ENCODE results near the gene PGGT1B. TPM values are rescaled to one million over a fixed set of nuclear protein-coding genes. Genes with fewer than 3 reads are reported as not detected.

PGGT1B gene
- total and polyA plus RNA-seq, 2 of the 8 experiments (the other 6 are each of a cell fraction or from before 2014, with no cell fraction given) = 1.9 to 43.1 TPM

DNA sequence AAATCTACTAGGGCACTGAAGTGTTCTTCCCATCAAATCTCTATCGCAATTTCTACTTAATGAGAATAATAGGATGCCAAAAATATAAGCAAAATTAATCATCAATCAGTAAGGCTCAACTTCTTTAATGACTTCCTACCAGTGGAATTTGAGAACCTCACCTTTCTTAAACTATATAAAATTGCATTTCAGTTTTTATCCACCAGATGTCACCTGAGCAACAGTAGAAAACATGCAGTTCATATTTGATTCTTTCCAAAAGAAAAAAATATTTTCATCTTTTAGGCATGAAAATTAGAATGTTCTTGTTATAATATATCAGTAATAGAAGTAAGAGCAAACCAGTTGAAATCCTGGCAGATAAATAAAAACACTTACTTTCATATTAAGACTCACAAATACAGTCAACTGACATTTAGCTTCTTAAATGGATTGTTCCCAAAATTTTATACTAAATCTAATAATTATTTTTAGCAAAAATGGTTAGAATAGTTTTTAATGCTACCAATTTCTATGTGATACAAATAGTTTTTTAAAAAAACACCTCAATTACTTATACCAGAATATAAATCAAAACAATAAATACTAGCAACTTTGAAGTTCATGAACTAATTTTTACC is 47.2 kb upstream of the PGGT1B start:
- no peak overlapping the region for H3K27ac ChIP-seq (ENCODE audit: low read depth, low read length)
- no peak overlapping the region for H2BK120ac ChIP-seq (replicated peaks; ENCODE audit: low read depth, low read length)
- no peak overlapping the region for H3K4me2 ChIP-seq (ENCODE audit: insufficient read depth in 1 of 2, low read depth in 2 of 2, low read length in 2 of 2)
- no peak overlapping the region for H2AFZ ChIP-seq (ENCODE audit: low read length)
- H3K9me3 ChIP-seq (ENCODE audit: insufficient read depth in 2 of 2, low read depth in 1 of 2, low read length in 1 of 2) = no peaks in the 10 kb centered on the region
- H3K27me3 ChIP-seq (replicated peaks in 1 of 4; ENCODE audit: control insufficient read depth in 3 of 4, extremely low read depth in 1 of 4, insufficient read depth in 3 of 4, low read length in 3 of 4) = no peaks in the 10 kb centered on the region
- no peak for DNase-seq (ENCODE audit: low read depth in 1 of 2, low spot score in 2 of 2)
- H3K56ac ChIP-seq (replicated peaks; ENCODE audit: insufficient read length, low read depth, low read length) = no peak overlapping the region
- H4K91ac ChIP-seq (replicated peaks; ENCODE audit: insufficient read length, low read length) = no peak overlapping the region
- no peaks in the 10 kb centered on the region for H3K79me1 ChIP-seq (ENCODE audit: low read depth, low read length)
- 10% methylated on average over 1 of the region's 1 CpG; no CpG with 5 or more reads in 1 of the 2 experiments for WGBS, 2 experiments (ENCODE audit: extremely low coverage in 1 of 2, insufficient coverage in 1 of 2, insufficient read length in 1 of 2, insufficient replicate concordance in 2 of 2, low coverage in 1 of 2, low lambda C conversion rate in 2 of 2, missing lambda C conversion rate in 1 of 2)
- no peak overlapping the region for H2BK5ac ChIP-seq (ENCODE audit: low read depth, low read length)
- no peak overlapping the region for H3K23ac ChIP-seq (ENCODE audit: insufficient read length)
- no peak overlapping the region for H3K4me3 ChIP-seq (ENCODE audit: extremely low read depth in 1 of 4, insufficient read depth in 2 of 4, low read depth in 3 of 4, low read length in 4 of 4)
- no peaks in the 10 kb centered on the region for H4K20me1 ChIP-seq (replicated peaks in 1 of 2; ENCODE audit: control insufficient read depth in 1 of 2, insufficient read depth in 2 of 2, low read length in 2 of 2)
- H3K14ac ChIP-seq (ENCODE audit: insufficient read length) = no peak overlapping the region
- ChIA-PET CTCF (ENCODE audit: partially characterized antibody) (interaction anchor here (0.7 to 8.9 kb wide), 52 partner anchors 10 to 759 kb away, joined by 3 to 138 read pairs (median 4); partner anchors contain the start of genes CCDC112 and TMED7), POLR2A (ENCODE audit: partially characterized antibody) (interaction anchor here (1.0 kb wide), 1 partner anchor 238 kb away, joined by 3 read pairs; no protein-coding TSS in a partner anchor)
- H3K4me1 ChIP-seq (replicated peaks in 1 of 4; ENCODE audit: control insufficient read depth in 3 of 4, insufficient read depth in 4 of 4, low read length in 3 of 4) = peaks cover 0 to 5% (median 0%) of the 10 kb centered on the region in 4 experiments; a peak in 2 of 7 replicates
- H3K4ac ChIP-seq (replicated peaks; ENCODE audit: insufficient read length, low read depth, low read length) = no peak overlapping the region
- H2BK12ac ChIP-seq (ENCODE audit: low read depth, low read length) = no peak overlapping the region
- no peaks in the 10 kb centered on the region; the same call in 1 of the 2 replicates for H3K23me2 ChIP-seq (ENCODE audit: low read depth, low read length)
- no peak for FAIRE-seq
- no peak overlapping the region for H3K9ac ChIP-seq (replicated peaks in 1 of 4; ENCODE audit: extremely low read depth in 1 of 4, low read depth in 3 of 4, low read length in 3 of 4)
- no peaks in the 10 kb centered on the region for H3K79me2 ChIP-seq (ENCODE audit: control insufficient read depth in 1 of 2, insufficient read depth in 2 of 2, low read length in 2 of 2)
- H2BK20ac ChIP-seq (ENCODE audit: low read length) = no peak overlapping the region
- no peaks in the 10 kb centered on the region for H3K36me3 ChIP-seq (ENCODE audit: control insufficient read depth in 2 of 4, insufficient read depth in 4 of 4, low read length in 3 of 4)
- no peak overlapping the region for H2BK15ac ChIP-seq (ENCODE audit: low read length)
- TF ChIP-seq RAD21 (IDR thresholded peaks at IDR 0.05 in 1 of 2, conservative IDR thresholded peaks at IDR 0.05 in 1 of 2; ENCODE audit: low read depth in 2 of 2, low read length in 2 of 2) = peak in 1 of 2 experiments; percentile 63
- no peak for TF ChIP-seq FOSL1 (IDR thresholded peaks at IDR 0.05; ENCODE audit: insufficient read depth, low read depth, low read length)
- TF ChIP-seq, protein P1, sequence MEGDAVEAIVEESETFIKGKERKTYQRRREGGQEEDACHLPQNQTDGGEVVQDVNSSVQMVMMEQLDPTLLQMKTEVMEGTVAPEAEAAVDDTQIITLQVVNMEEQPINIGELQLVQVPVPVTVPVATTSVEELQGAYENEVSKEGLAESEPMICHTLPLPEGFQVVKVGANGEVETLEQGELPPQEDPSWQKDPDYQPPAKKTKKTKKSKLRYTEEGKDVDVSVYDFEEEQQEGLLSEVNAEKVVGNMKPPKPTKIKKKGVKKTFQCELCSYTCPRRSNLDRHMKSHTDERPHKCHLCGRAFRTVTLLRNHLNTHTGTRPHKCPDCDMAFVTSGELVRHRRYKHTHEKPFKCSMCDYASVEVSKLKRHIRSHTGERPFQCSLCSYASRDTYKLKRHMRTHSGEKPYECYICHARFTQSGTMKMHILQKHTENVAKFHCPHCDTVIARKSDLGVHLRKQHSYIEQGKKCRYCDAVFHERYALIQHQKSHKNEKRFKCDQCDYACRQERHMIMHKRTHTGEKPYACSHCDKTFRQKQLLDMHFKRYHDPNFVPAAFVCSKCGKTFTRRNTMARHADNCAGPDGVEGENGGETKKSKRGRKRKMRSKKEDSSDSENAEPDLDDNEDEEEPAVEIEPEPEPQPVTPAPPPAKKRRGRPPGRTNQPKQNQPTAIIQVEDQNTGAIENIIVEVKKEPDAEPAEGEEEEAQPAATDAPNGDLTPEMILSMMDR (IDR thresholded peaks at IDR 0.05; ENCODE audit: control extremely low read depth in 1 of 3, insufficient read depth in 1 of 3, low read depth in 1 of 3, low read length in 3 of 3) = peak in 2 of 3 experiments; percentile 24 to 42; a peak in 2 of 4 replicates
- no peak for TF ChIP-seq TEAD4 (IDR thresholded peaks at IDR 0.05; ENCODE audit: low read depth, low read length)
- no peak for TF ChIP-seq GABPA (IDR thresholded peaks at IDR 0.05; ENCODE audit: borderline replicate concordance, insufficient read depth, low read length)
- TF ChIP-seq TCF12 (IDR thresholded peaks at IDR 0.05; ENCODE audit: low read depth, low read length) = no peak
- TF ChIP-seq, protein P2, sequence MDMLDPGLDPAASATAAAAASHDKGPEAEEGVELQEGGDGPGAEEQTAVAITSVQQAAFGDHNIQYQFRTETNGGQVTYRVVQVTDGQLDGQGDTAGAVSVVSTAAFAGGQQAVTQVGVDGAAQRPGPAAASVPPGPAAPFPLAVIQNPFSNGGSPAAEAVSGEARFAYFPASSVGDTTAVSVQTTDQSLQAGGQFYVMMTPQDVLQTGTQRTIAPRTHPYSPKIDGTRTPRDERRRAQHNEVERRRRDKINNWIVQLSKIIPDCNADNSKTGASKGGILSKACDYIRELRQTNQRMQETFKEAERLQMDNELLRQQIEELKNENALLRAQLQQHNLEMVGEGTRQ (IDR thresholded peaks at IDR 0.05; ENCODE audit: low read length) = no peak
- no peak overlapping the region for H2AK5ac ChIP-seq (ENCODE audit: low read depth, low read length)
- H3K18ac ChIP-seq (ENCODE audit: extremely low read depth, low read length) = no peak overlapping the region
- no peak overlapping the region for H4K8ac ChIP-seq (ENCODE audit: extremely low read depth, insufficient read depth, low read length)
- H4K5ac ChIP-seq (ENCODE audit: insufficient read length, low read depth, low read length) = no peak overlapping the region

All from H1 (cell line).